Measurements from ENCODE around the gene ERCC2. TPM values are rescaled to one million over a fixed set of nuclear protein-coding genes. Genes with fewer than 3 reads are reported as not detected.

The ERCC2 gene
- 9.5 to 13.8 TPM (median 12.5 TPM) in 5 replicates for total RNA-seq (2022; extraction: Qiagen RNA extraction; ENCODE audit: low read depth)

DNA sequence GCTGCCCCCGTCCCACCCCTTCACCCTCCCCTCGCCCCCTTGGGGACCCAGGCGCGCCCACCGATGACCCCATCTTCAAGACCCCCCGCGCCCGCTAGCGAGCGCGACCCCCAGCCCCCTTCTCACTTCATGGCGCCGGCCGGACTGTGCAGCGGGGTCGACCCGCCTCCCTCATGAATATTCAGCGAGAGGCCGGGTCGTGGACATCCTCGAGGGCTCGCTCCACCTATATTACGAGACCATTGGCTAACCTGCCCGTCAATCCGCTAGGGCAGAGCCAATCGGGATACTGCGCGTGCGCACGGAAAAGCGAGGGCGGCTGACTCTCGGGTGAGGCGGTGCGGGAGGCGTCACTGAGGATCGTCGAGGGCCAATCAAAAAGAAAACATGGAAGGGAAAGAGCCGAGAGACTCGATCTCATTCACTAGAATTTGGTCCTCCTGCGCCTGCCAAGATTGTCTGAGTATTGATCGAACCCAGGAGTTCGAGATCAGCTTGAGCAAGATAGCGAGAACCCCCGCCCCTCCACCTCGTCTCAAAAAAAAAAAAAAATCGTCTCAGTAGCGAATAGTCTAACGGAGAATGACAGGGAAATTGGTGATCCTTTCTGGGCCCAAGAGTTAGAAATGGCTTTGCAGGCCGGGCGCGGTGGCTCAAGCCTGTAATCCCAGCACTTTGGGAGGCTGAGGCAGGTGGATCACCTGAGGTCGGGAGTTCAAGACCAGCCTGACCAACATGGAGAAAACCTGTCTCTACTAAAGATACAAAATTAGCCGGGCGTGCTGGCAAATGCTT lies at the start of gene ERCC2:
TSS of gene ERCC2 (minus strand) at position 164 of the 795 bp plus-strand sequence. CDS start at position 131, 33 bp downstream.

DNA sequence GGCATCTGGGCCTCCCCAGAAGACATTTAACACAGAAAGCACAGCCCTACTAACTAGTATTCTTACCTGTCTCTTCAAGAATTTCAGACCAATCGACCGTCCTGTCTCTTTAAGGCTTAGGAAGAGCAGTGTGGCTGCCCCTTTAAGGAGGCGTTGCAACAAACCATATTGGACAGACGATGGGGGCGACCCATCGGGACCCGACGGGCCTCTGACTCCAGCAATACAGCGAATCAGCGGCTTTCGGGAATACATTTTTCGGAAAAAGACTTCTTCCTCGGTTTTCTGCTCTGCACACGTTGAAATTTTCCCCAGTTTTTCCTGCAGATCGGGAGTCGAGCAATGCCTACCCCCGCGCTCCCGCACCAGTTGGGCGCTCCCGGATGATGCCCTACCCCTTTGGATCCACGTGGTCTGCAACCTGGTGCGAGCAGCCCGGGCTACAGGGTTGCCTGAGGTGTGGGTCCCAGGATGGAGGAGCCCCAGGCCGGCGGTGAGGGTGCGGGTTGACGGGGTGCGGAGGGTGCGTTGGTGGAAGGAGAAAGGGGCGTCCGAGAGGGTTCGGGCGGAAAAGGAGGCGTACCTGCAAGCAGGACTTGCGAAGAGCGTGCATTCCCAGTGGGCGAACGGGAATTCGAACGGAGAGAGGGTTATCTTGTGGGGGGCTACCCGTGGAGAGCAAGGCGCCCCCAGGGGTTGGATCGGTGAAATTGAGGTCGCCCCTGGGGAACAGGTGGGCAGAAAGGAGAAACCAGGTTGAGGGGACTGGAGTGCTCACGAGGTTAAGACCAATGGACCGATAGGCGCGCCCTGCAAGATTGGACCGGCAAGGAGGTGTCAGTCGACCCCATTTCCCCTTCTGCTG lies 36.1 kb upstream of the ERCC2 start, which contains the start of gene POLR1G:
TSS of gene POLR1G (plus strand) at position 419 of the 865 bp plus-strand sequence. CDS start at position 472, 53 bp downstream.

GRCh38 chr19:45404557-45405434 lies 34.4 kb upstream of the ERCC2 start, which contains the start of gene PPP1R13L:
PPP1R13L (minus strand) TSS chr19:45405069; CDS start chr19:45398318, 6,751 bp downstream.

DNA sequence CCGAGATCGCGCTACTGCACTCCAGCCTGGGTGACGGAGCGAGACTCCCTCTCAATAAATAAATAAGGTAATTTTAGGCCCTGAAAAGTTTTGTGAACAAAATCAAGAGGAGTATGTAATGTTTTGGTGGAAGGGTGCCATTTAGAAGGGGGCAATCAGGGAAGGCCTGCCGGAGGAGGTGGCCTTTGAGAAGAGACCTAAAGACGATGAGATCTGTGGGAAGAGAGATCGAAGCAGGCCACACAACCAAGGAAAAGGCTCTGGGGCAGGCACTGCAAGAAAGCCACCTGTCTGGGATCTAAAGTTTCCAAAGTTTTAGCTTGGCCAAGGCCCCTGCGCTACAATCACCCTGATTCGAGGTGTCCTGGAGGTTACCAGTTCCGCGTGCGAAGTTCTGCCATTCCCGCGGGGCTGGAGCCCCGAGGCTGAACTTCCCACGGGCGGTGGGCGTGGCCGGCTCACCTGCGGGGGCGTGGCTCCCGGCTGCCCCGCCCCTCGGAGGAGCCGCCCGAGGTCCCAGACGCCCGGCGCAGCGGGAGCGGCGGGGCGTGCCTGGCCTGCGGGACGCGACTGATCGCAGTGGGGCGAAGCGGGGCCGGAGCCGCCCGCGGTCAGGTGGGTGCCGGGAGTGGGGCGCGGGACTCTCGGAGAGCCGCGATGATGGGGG lies 30.0 kb downstream of the ERCC2 start, which contains the start of gene KLC3:
TSS of gene KLC3 (plus strand) at position 519 of the 667 bp plus-strand sequence. CDS start 4,792 bp downstream, outside the sequence.

GRCh38 chr19:45322744-45323281 lies 47.6 kb downstream of the ERCC2 start, which contains the start of gene CKM:
CKM (minus strand) TSS chr19:45322875; CDS start chr19:45319713, 3,162 bp downstream.

Other genes with a start within 250 kb of the ERCC2 start
- 0.08 to 0.13 TPM (median 0.08 TPM) in 5 replicates for gene NKPD1, start 209.6 kb downstream of the ERCC2 start, total RNA-seq (2022; extraction: Qiagen RNA extraction; ENCODE audit: low read depth)
- 31.7 to 46.6 TPM (median 38.0 TPM) in 5 replicates for gene TRAPPC6A, start 192.3 kb downstream of the ERCC2 start, total RNA-seq (2022; extraction: Qiagen RNA extraction; ENCODE audit: low read depth)
- gene BLOC1S3, start 191.8 kb downstream of the ERCC2 start, total RNA-seq (2022; extraction: Qiagen RNA extraction; ENCODE audit: low read depth) = 10.0 to 18.3 TPM (median 14.8 TPM) in 5 replicates
- gene EXOC3L2, start 125.2 kb downstream of the ERCC2 start, total RNA-seq (2022; extraction: Qiagen RNA extraction; ENCODE audit: low read depth) = 0.56 to 1.6 TPM (median 0.98 TPM) in 5 replicates
- 6.0 to 8.1 TPM (median 6.7 TPM) in 5 replicates for gene MARK4, start 119.3 kb downstream of the ERCC2 start, total RNA-seq (2022; extraction: Qiagen RNA extraction; ENCODE audit: low read depth)
- gene CKM, start 47.7 kb downstream of the ERCC2 start, total RNA-seq (2022; extraction: Qiagen RNA extraction; ENCODE audit: low read depth) = not detected in 5 replicates
- gene KLC3, start 29.8 kb downstream of the ERCC2 start, total RNA-seq (2022; extraction: Qiagen RNA extraction; ENCODE audit: low read depth) = 0.51 to 0.74 TPM (median 0.65 TPM) in 5 replicates
- gene PPP1R13L, start 34.5 kb upstream of the ERCC2 start, total RNA-seq (2022; extraction: Qiagen RNA extraction; ENCODE audit: low read depth) = 24.1 to 30.7 TPM (median 26.0 TPM) in 5 replicates
- gene POLR1G, start 36.1 kb upstream of the ERCC2 start, total RNA-seq (2022; extraction: Qiagen RNA extraction; ENCODE audit: low read depth) = 41.0 to 57.9 TPM (median 48.2 TPM) in 5 replicates
- 129 to 169 TPM (median 150 TPM) in 5 replicates for gene ERCC1, start 53.3 kb upstream of the ERCC2 start, total RNA-seq (2022; extraction: Qiagen RNA extraction; ENCODE audit: low read depth)
- gene FOSB, start 97.4 kb upstream of the ERCC2 start, total RNA-seq (2022; extraction: Qiagen RNA extraction; ENCODE audit: low read depth) = 14.6 to 21.8 TPM (median 17.2 TPM) in 5 replicates
- gene RTN2, start 126.5 kb upstream of the ERCC2 start, total RNA-seq (2022; extraction: Qiagen RNA extraction; ENCODE audit: low read depth) = 8.8 to 12.4 TPM (median 9.7 TPM) in 5 replicates
- gene PPM1N, start 127.9 kb upstream of the ERCC2 start, total RNA-seq (2022; extraction: Qiagen RNA extraction; ENCODE audit: low read depth) = 6.2 to 8.0 TPM (median 7.0 TPM) in 5 replicates
- 110 to 143 TPM (median 134 TPM) in 5 replicates for gene VASP, start 136.9 kb upstream of the ERCC2 start, total RNA-seq (2022; extraction: Qiagen RNA extraction; ENCODE audit: low read depth)
- 11.8 to 17.6 TPM (median 14.7 TPM) in 5 replicates for gene OPA3, start 214.2 kb upstream of the ERCC2 start, total RNA-seq (2022; extraction: Qiagen RNA extraction; ENCODE audit: low read depth)
- 0.07 to 0.21 TPM (median 0.14 TPM) in 4 of 5 replicates, not detected in the other for gene GPR4, start 231.6 kb upstream of the ERCC2 start, total RNA-seq (2022; extraction: Qiagen RNA extraction; ENCODE audit: low read depth)

Measured in A549 treated with RU486 at 1 μM for 4 hours (cell line).